Liver (tissue), 2 donors: ENCODE results near the gene TLNRD1.

Experiments used
- JUND ChIP-seq, 2 donors: IDR thresholded peaks; 2 replicates each; pipeline ENCODE4 v1.6.1; 2016; ENCODE audit warnings: antibody characterized with exemption in 2 of 2
- TF ChIP-seq, protein P1 (sequence below): IDR thresholded peaks from 2 replicates; pipeline ENCODE4 v1.6.1; 2016; ENCODE audit warnings: antibody characterized with exemption
- donor health status: healthy.

DNA sequence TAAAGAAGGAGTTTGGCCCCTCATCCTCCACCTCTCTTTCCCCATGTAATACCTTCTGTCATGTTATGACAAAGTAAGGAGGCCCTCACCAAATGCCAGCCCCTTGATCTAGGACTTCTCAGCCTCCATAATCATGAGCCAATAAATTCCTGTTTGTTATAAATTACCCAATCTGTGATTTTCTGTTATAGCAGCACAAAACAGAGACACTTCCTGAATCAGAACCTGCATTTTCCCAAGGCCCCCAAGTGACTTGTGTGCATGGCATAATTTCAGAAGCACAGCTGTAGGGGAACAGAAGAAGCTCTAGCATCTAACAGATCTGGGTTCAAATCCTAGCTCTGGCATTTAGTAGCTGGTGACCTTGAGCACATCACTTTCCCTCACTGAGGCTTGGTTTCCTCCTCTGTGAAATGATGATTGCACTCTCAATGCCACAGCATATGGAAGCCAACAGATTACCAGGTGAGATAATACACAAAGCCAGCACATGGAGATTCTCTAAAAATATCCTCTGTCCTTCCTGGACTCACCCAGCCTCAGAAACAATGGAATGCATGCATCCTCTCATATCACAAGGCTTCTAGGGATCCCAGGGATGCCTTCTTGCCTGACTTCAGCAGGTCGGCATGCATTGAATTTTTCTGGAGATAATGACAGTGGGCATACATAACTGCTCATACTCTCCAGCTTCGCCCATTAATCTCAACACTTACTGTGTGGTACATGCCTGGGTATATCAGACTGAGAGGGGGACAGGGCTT is 26.3 kb downstream of the TLNRD1 start:
- TF ChIP-seq, protein P1, sequence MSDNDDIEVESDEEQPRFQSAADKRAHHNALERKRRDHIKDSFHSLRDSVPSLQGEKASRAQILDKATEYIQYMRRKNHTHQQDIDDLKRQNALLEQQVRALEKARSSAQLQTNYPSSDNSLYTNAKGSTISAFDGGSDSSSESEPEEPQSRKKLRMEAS = no peak
- TF ChIP-seq JUND (IDR thresholded peaks at IDR 0.05) = no peak
